ENCODE measurements around the gene CHN1.

CHN1 gene

DNA sequence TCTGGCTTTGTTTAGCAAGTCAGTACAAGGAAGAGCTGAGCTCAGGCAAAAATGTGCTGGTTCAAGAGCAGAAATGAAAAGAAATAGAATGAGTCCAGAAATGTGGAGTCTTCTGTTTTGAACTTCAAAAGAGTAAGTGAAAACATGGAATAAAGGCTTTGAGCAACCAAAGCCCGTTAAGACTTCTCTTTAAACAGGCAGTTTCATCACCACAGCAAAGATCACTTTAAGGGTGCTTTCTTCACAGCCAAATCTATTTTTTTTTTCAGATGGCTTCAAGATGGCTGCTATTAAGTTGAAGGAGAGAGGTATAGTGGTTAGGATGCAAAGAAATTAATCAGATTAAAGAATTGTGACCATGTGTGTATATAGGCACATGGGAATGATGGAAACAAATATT is 238.9 kb downstream of the CHN1 start:
- Mint-ChIP-seq H3K4me1 (peaks cover 60% of the 10 kb centered on the region), H3K4me3 (no peak overlapping the region), H3K9me3 (no peaks in the 10 kb centered on the region), H3K27me3 (ENCODE audit: low read depth) (no peaks in the 10 kb centered on the region), H3K36me3 (ENCODE audit: low read depth) (no peaks in the 10 kb centered on the region), H3K27ac (peak overlapping the region in 2 of 3 experiments; percentile 94 to 95)
- TF ChIP-seq, protein P1, sequence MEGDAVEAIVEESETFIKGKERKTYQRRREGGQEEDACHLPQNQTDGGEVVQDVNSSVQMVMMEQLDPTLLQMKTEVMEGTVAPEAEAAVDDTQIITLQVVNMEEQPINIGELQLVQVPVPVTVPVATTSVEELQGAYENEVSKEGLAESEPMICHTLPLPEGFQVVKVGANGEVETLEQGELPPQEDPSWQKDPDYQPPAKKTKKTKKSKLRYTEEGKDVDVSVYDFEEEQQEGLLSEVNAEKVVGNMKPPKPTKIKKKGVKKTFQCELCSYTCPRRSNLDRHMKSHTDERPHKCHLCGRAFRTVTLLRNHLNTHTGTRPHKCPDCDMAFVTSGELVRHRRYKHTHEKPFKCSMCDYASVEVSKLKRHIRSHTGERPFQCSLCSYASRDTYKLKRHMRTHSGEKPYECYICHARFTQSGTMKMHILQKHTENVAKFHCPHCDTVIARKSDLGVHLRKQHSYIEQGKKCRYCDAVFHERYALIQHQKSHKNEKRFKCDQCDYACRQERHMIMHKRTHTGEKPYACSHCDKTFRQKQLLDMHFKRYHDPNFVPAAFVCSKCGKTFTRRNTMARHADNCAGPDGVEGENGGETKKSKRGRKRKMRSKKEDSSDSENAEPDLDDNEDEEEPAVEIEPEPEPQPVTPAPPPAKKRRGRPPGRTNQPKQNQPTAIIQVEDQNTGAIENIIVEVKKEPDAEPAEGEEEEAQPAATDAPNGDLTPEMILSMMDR (IDR thresholded peaks at IDR 0.05; ENCODE audit: unreplicated experiment in 3 of 3): no peak

DNA sequence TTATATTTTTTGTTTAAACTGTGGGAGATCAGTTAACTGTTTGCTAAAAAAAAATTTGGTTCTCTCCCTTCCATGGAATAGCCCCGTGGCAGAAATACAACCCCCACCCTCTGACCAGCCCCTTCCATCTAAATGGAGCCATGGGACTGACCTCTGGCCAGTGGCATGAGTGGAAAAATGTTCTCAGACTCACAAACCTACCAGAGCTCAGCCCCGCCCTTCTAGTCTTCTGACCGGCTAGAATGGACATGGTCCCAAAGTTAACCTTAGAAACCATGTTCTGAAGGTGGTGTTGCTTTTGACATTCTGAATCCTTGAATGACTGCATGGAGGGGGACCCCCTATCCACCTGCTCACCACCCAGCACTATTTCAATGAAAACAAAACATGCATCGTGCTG is 239.6 kb downstream of the CHN1 start:
- peak overlapping the region; percentile 93 to 95 (median 94) for H3K27ac Mint-ChIP-seq
- H3K36me3 Mint-ChIP-seq (ENCODE audit: low read depth): no peaks in the 10 kb centered on the region
- no peaks in the 10 kb centered on the region for H3K9me3 Mint-ChIP-seq
- H3K27me3 Mint-ChIP-seq (ENCODE audit: low read depth): no peaks in the 10 kb centered on the region
- TF ChIP-seq, protein P1 (IDR thresholded peaks at IDR 0.05; ENCODE audit: unreplicated experiment in 3 of 3): no peak
- peaks cover 62% of the 10 kb centered on the region for H3K4me1 Mint-ChIP-seq
- peak overlapping the region in 1 of 3 experiments; percentile 99 for H3K4me3 Mint-ChIP-seq

DNA sequence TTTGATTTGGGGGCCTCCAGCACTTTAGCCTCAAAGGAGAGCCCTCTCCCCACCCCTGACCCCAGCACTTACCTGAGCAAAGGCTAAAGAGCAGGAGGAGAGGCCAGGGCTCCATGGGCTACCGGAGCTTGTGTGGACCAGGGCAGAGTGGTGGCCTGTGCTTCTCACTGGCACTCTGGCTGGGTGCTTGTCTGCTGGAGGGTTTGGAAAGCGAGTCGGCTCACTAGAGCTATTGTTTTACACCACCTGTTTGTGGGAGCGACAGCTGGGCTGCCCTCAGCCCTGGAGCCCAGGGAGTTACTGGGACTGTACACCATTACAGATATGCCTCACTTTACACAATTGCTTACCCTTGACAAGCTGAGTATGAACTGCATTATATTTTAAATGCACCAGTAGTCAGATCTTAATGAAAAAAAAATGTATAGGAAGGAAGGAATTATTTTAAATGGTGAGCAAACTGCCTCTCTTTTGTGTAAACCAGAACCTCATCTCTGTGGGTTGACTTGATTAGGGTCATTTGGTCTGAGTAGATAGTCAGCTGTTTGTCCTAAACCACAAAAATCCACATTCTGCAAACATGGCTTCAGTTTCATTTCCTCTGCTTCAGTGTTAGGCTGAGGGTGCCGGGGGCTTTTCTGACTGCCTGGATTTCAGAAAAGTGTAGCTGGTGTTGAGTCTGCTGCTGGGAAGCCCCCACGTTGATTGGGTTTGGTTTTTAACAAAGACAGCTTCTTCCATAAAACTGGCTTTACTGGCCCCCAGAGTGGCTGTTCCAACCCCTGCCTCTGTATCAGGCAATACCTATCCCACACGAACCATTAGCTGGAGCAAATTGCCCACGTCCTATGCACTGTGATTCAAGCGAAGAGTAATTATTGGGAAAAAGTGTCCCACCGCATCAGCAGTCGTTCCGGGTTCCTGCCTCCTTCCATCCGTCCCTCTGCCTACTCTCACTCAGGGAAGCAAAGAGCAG is 240.6 kb downstream of the CHN1 start, which contains the start of gene CHRNA1:
CHRNA1 (minus strand) TSS at position 193 of the 976 bp plus-strand sequence; CDS start at position 115, 78 bp downstream.
- Mint-ChIP-seq H3K4me3 (peak within 1 kb of the TSS; percentile 69 to 99 (median 88)), H3K27me3 (ENCODE audit: low read depth) (no peaks in the 10 kb centered on the region), H3K4me1 (peaks cover 72% of the 10 kb centered on the region), H3K27ac (peak within 1 kb of the TSS; percentile 93 to 95 (median 94)), H3K9me3 (no peaks in the 10 kb centered on the region), H3K36me3 (ENCODE audit: low read depth) (no peaks in the 10 kb centered on the region)
- TF ChIP-seq, protein P1 (IDR thresholded peaks at IDR 0.05; ENCODE audit: unreplicated experiment in 3 of 3): no peak

DNA sequence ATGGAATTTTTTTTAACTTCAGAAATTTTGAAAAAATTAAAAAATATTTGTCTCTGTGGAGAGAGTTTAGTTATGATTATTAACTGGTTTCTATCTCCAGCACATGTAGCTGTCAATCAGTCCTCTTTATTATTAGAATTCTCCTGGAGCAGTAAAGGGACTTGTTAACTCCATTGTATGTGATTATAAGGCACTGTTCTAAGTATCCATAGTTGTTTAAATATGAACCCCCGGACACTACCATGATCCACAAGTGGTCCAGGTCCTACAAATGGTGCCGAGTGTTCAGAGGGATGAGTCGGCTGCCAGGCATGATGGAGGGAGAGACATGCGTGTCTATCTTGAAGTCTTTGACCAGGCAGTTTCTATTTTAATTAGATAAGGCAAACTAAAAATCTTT is 241.4 kb downstream of the CHN1 start:
- Mint-ChIP-seq H3K4me3 (peak overlapping the region; percentile 69 to 99 (median 88)), H3K36me3 (ENCODE audit: low read depth) (no peaks in the 10 kb centered on the region), H3K4me1 (peaks cover 76% of the 10 kb centered on the region), H3K9me3 (no peaks in the 10 kb centered on the region), H3K27ac (peak overlapping the region; percentile 93 to 95 (median 94)), H3K27me3 (ENCODE audit: low read depth) (no peaks in the 10 kb centered on the region)
- TF ChIP-seq, protein P1 (IDR thresholded peaks at IDR 0.05; ENCODE audit: unreplicated experiment in 3 of 3): no peak

DNA sequence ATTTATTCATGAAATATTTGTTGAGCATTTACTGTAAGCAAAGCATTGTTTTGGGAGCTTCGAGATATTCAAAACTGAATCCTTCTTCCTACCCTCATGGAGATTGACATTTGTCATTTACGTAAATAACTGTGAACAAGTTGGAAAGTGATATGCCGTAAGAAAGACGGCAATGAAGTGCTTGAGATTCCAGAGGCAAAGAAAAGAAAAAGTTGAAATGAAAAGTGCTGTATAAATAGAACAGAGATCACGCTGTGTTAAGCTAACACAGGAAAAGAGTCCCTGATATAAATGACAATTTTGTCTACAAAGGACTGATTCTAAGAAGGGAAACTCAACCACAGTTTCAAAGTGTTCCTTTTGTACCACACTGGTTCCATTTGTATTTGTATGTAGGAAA is 242.7 kb downstream of the CHN1 start:
- Mint-ChIP-seq H3K36me3 (ENCODE audit: low read depth) (no peaks in the 10 kb centered on the region), H3K4me3 (peak overlapping the region; percentile 31 to 99 (median 88)), H3K27ac (peak overlapping the region; percentile 93 to 95 (median 94)), H3K4me1 (peaks cover 71% of the 10 kb centered on the region), H3K9me3 (no peaks in the 10 kb centered on the region), H3K27me3 (ENCODE audit: low read depth) (no peaks in the 10 kb centered on the region)
- TF ChIP-seq, protein P1 (IDR thresholded peaks at IDR 0.05; ENCODE audit: unreplicated experiment in 3 of 3): no peak
